ENCODE data around the gene ZNF791. TPM values are rescaled to one million over a fixed set of nuclear protein-coding genes. Genes with fewer than 3 reads are reported as not detected.

ZNF791 gene
- total RNA-seq, 3 donors from 2014 or later: 13.3 to 19.5 (median 13.8) TPM

Other genes with a start within 250 kb of the ZNF791 start
- under 1 TPM; 0.29 to 0.81 (median 0.73) TPM for gene ZNF442, start 245.2 kb upstream of the ZNF791 start, total RNA-seq
- gene ZNF799, start 209.6 kb upstream of the ZNF791 start, total RNA-seq: 1 to 10 TPM; 1.9 to 2.1 (median 2.0) TPM
- gene ZNF443, start 169.9 kb upstream of the ZNF791 start, total RNA-seq: 1 to 10 TPM; 2.2 to 2.4 (median 2.3) TPM
- gene ZNF709, start 126.1 kb upstream of the ZNF791 start, total RNA-seq: 1 to 10 TPM in 1 of 3 donors, under 1 TPM in 2; 0.58 to 1.4 (median 0.87) TPM
- 1 to 10 TPM; 2.6 to 5.1 (median 4.9) TPM for gene ZNF564, start 59.4 kb upstream of the ZNF791 start, total RNA-seq
- gene ZNF490, start 107 bp upstream of the ZNF791 start, total RNA-seq: 1 to 10 TPM; 7.2 to 7.8 (median 7.5) TPM
- 100 to 1,000 TPM in 2 of 3 donors, 10 to 100 TPM in 1; 97.3 to 131 (median 127) TPM for gene MAN2B1, start 55.8 kb downstream of the ZNF791 start, total RNA-seq
- 10 to 100 TPM; 27.8 to 29.6 (median 28.3) TPM for gene WDR83, start 55.9 kb downstream of the ZNF791 start, total RNA-seq
- 100 to 1,000 TPM; 129 to 137 (median 132) TPM for gene DHPS, start 71.0 kb downstream of the ZNF791 start, total RNA-seq
- gene GNG14, start 77.1 kb downstream of the ZNF791 start, total RNA-seq: not detected
- 1 to 10 TPM; 7.9 to 9.9 (median 9.4) TPM for gene FBXW9, start 85.7 kb downstream of the ZNF791 start, total RNA-seq
- 100 to 1,000 TPM; 223 to 236 (median 232) TPM for gene TNPO2, start 113.0 kb downstream of the ZNF791 start, total RNA-seq
- 100 to 1,000 TPM; 223 to 251 (median 235) TPM for gene TRIR, start 123.8 kb downstream of the ZNF791 start, total RNA-seq
- gene GET3, start 126.6 kb downstream of the ZNF791 start, total RNA-seq: 10 to 100 TPM; 92.8 to 95.1 (median 93.8) TPM
- not detected for gene BEST2, start 140.9 kb downstream of the ZNF791 start, total RNA-seq
- gene HOOK2, start 164.6 kb downstream of the ZNF791 start, total RNA-seq: 1 to 10 TPM; 5.9 to 8.4 (median 6.0) TPM
- 100 to 1,000 TPM; 261 to 295 (median 287) TPM for gene JUNB, start 180.6 kb downstream of the ZNF791 start, total RNA-seq
- gene PRDX2, start 190.9 kb downstream of the ZNF791 start, total RNA-seq: 100 to 1,000 TPM; 185 to 224 (median 211) TPM
- 10 to 100 TPM; 10.3 to 18.8 (median 12.6) TPM for gene THSD8, start 191.1 kb downstream of the ZNF791 start, total RNA-seq
- 10 to 100 TPM; 32.3 to 42.7 (median 39.1) TPM for gene RNASEH2A, start 195.7 kb downstream of the ZNF791 start, total RNA-seq
- gene RTBDN, start 223.7 kb downstream of the ZNF791 start, total RNA-seq: not detected
- 1 to 10 TPM in 1 of 3 donors, under 1 TPM in 2; 0.37 to 1.0 (median 0.38) TPM for gene MAST1, start 227.6 kb downstream of the ZNF791 start, total RNA-seq

All from activated T-cell treated with anti-CD3 and anti-CD28 coated beads, Interleukin-2, amount 50 U/mL, for 4 hours (primary cell).